Measurements from ENCODE around the gene RAE1.

The RAE1 gene

DNA sequence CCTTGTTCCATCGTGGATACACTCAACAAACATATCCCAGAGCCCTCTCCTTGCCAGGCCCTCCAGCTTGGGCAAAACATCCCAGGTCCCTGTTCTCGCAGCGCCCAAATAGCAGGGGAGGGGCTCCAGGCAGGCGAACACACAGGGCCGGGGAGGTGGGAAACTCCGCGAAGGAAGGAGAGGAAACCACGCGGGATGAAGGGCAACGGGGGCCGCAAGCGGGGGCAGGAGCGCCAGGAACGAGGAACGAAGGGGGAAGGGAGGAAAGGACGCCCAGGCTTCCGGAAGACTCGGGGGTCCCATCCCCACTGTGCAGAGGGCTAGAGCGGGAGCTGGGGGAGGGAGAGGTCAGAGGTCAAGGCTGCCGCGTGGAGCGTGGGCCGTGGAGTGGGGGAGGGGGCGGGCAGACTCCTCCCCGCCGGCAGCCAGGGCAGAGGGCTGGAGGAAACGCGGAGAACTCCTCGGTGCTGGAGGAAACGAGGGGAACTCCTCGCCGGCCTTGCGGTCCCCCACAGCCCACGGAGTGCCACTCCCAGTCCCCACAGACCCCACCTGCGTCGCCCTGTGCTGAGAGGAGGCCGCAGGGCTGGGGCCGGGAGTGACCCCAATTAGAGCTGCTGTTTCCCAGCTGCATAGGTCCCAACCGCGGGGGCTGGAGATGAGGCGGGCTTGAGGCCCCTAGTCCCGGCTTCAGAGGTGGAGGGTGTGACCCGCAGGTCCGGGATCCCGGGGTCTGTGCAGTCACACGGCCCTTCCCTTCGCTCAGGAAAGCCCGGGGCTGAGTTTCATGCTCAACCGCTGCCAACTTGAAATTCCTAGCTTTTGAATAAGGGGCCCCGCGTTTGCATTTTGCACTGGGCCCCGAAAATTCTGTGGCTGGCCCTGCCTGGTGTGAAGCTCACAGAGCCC, 38.9 kb downstream of the RAE1 start:
- DNase-seq: no peak

DNA sequence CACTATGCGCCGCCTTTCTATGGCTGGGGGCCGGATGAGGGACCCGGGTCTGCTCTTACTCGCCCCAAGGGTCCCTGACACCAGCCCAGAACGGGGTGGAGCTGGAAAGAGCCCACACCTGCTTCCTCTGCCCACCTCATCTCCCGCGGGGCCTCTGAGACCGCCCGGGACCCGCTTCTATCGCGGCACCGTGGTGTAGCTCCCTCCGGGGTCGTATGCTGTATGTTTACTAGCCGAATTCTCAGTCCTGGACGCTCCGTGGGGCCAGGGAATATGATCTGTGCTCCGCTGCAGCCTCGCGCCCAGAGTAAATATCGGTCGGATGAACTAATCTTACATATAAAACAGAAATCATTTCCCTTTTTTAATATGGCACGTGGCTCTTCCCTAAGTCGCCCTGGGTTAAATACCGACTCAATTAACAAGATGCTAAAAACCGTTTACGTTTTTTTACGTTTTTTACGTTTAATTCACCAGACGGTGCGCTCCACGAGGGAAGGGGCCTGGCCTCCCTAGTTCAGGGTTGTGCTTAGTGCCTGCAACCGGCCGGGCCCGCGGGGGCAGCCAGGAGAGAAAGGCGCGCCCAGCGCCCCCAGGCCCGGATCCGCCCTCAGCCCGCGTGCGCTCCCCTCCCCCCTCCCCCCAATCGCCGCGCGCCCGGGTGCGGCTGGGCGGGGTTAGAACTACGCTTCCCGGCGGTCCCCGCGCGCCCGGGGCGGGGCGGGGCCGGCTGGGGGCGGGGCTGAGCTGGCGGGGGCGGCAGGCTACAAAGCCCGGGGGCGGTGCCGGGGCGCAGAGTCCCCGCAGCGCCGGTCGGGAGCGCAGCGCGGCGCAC, 39.8 kb downstream of the RAE1 start, which contains the start of gene RBM38:
Gene RBM38, plus strand, starts transcription at position 793 of the 835 bp plus-strand sequence. CDS start 186 bp downstream, outside the sequence.
- DNase-seq: no peak

DNA sequence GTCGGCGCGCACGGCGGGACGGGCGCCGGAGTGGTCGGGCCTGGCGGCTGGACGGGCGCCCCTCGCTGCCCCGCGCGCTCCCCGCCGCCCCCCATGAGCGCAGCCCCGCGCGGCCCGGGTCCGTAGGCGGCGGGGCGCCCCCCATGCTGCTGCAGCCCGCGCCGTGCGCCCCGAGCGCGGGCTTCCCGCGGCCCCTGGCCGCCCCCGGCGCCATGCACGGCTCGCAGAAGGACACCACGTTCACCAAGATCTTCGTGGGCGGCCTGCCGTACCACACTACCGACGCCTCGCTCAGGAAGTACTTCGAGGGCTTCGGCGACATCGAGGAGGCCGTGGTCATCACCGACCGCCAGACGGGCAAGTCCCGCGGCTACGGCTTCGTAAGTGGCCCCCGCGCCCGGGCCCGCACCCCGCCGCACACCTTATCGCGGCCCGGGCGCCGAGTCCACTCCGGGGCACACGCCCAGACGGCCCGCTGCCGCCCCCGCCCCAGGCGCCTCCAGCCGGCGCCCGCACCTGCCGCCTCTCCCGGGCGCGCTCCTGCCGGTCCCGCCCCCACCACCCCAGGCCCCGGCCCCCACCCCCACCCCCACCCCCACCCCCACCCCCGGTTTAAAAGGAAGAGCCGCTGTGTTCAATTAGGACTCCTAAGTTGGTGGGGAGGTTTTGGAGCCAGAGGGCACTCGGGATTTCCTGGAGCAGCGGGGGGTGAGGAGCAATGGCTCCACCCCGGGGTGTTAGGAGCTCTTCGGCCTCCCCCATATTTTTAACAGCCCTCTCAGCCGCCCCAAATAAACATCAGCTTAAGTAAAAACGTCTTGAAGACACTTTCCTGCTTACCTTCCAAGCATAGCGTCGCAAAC, 40.6 kb downstream of the RAE1 start:
- no peak for DNase-seq

DNA sequence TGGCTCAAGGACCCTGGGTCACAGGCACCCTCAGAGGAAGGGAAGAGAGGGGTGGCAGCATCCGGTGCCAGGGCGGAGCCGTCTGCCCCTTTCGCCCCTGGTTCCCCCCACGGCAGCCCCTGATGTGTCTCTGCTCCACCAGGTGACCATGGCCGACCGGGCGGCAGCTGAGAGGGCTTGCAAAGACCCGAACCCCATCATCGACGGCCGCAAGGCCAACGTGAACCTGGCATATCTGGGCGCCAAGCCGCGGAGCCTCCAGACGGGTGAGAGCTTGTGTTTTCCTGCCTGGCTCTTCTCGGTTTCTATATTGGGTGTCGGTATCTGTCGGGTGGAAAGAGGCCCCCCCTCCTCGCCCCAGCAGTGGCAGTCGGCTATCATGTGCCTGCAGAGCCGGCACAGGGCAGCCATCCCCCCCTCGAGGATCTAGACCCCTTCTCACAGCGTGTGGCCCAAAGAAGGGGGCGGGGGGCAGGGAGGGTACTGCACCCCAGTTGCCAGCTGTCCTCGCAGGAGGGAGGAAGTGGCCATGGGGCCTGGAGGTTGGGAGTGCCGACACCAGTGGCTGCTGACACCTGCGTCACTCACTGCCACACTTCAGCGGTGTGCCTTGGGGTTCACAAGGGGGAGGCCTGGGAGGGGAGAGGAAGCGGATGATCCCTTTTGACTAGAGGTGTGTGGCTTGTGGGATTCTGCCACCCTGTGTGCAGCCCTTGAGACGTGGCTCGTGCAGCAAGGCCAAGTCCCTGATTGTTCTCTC, 41.6 kb downstream of the RAE1 start:
- no peak for DNase-seq

DNA sequence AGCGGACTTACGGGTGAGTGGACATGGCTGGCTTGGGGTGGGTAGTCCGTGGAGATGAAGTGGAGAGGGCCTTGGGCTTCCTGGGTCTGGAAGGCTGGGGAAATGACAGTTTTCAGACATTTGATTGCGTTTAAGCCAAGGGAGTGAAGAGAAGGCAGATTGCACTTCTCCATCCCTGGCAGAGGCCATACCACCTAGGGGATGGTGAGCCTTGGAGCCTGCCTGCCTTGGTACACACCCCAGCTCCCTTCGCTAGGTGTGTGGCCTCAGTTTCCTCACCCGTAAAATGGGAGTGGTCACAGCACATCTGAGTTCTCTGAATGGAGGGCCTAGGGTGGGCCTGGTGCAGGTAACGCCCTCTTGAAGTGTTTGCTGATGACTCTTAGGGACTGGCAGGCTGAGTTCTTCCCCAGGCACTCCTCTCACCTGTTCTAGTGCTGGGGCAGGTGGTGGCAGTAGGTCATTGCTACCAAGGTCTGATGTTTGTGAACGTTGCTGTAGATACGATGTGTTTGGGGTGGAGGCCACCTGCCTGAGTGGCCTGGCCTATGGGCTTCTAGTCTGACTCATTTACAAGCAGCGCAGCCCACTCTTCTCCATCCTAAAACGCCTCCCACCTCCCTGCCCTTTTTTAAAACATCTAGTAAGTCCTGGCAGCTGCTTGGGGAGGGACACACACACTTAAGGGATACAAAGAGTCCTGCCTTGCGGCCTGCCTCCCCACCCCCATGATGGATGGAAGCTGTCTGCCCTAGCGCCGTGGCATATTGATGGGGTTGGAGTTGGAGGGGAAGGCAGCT, 42.5 kb downstream of the RAE1 start:
- DNase-seq: no peak

DNA sequence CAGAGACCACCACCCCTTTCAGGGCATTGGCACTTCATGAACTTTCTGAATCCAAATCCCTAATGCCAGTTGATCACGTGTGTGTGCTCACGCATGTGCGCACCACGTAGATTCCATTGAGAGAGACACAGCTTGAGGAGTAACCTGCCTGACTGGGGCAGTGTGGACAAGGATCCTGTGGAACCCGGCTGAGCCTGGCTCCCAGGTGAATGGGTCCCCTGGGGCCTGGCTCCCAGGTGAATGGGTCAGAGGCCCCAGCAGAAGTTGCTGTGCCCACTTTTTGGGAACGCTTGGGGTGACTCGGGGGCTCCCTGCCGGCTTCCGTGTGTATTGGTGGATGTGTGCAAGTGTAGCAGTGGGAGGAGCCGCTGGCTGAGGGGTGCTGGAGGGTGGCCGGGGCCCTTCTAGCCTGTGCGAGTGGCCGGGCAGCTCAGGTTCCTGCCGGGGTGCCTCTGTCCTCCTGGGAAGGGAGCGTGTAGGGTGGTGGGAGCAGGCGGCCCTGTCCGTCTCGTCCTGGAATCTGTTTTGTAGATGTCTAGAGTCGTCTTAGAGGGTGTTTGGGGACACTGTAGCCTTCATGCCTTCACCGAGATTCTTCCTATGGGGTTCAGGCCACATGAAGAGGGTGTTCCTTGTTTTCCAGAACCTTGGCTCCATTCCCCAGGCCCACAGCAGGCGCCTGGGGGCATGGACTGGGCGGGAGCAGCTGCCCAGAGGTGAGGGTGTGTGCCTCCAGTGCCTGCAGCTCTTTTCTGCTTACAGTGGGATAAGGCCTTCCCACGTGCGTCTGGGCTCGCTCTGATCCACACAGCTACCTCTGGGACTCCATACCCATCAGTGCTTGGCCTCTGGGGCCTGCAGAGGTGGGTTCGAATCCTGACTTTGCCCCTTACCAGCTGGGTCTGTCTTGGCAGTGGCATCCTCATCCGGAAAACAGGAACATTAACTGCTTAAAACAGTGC, 43.3 kb downstream of the RAE1 start:
- DNase-seq: no peak

DNA sequence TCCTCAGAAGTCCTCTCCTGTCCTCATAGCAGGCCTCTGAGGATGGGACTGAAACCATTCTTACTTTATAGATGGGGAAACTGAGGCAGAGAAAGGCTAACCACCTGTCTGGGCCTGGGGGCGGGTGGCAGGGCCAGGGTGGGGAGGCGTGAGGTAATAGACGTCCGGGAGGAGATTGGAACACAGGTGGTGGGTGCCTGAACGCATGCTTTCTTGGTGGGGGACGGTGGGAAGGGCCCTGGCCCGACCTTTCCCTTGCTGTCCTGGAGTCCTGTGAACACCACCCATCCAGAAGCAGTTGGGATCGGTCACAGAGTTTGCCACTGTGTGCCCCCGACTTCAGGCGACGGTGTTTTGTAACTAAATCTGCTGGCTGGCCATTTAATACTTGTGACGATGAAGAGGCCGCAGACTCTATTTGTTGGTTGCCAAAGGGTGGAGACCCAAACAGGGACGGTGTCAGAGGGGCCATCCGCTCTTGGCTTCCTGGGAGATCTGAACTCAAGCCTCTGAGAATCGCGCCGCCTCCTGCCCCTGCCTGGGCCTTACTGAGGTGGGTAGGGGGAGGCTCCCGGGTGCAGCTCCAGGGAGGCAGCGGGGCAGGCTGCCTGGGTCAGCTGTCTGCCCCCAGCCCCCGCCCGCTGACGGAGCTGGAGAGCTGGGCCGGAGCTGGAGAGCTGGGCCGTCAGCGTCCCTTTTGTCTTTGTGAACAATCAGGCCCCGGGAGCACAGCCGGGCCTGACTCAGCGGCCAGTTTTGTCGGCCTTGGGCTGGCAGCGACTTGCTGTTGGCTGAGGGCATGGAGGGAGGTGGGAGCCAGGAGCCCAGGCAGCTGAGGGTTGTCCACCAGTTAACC, 44.3 kb downstream of the RAE1 start:
- DNase-seq: no peak

DNA sequence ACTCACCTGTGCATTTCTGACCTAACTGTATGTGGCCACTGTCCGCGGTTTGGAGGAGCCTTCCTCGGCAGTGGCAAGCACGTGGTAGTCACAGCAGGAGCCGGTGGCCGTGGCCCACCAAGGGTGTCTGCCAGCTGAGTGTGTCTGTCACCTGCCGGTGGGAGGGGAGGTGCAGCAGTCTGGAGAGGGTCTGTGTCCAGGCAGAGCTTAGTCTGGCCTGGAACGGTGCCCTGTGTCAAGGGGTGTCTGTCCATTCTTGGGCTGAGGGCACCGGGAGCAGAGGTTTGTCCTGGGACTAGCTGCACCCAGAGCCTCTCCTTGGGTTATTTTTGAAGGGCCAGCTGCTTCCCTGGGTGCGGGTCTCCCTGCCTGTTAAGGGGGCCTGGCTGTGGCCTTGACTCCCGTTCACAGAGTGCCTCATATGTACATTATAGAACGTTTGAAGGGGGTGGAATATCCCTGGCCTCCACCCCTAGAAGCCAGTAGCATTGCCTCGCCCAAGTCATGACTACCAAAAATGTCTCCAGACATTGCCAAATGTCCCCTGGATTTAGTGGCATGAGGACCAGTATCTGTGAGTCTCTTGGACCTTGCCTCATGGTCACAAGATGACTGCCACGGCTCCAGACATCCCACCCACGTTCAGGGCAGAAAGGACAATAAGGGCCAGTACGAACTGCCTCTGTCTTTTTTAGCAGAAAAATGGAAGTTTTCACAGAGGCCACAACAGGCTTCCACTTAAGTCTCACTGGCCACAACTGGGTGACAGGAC, 45.3 kb downstream of the RAE1 start:
- DNase-seq: no peak

DNA sequence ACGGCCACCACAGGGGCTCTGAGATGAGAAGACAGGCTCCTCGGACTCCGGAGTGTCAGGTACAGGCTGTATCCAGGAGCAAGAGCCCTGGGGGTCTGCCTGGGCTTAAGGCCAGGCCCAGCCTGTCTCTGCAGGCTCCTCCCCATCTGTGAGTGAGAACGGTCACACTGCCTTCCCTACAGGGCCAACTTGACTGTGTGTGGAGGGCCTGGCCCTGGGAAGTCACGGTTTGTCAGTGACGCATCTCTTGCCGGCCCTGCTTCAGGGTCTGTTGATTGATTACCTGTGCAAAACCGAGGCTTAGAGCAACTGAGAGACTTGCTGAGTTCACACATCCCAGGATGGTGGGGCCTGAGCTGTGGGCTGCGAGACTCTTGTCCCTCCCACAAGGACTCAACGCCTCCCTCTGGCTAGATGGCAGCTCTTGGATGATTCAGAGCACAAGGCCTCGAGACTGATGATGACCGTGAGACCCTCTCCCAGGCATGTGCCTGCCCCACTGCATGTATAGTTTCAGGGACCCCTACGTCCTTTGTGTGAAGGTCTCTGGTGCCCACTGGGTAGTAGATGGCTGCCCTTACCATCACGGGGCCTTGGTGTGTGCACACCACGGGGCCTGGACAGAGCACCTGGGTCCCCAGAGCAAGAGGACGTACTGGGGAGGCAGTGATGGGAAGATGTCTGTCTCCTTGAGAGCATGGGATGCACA, 46.1 kb downstream of the RAE1 start:
- DNase-seq: no peak

DNA sequence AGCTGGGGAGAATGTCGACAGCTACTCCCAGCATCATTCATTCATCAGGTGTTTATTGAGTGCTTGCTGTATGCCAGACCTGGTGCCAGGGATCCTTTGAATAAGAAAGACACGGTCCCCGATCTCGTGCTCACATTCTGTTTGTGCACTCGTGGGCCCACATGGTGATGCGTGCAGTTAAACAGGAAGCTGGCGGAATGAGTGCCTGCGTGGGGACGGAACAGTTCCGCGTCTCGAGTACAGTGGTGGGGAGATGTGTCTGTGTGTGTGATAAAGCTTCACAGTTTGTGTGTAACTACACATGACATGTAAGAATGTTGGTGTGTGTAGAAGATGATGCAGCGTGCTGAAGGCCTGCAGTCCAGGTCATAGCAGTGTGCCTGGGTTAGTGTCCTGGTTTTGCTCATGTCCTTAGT, 46.6 kb downstream of the RAE1 start:
- no peak for DNase-seq

DNA sequence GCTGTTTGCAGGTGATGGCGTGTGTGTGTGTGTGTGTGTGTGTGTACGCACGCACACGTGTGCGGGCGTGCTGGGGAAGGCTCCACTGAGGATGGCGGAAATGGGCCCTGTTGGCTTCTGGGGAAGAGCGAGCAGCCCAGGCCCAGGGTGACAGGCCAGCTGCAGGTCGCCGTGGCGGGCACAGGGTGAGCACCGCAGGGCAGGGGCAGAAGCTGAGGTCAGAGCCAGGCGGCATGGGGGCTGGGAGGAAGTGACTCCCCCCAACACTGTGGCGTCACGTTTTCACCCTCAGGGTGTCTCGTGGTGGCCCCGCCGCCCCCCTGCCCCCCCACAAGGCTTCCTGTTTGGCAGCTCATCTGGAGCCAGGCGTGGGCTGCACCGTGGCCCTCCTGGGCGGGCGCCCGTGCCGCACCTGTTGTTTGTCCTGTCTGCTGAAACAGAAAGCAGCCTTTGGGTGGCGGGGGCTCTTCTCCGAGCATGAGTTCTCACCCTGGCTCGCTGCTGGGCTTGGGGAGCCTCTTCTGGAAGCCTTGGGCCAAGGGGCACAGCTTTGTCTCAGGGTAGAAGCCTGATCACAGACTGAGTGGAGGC, 47.3 kb downstream of the RAE1 start:
- no peak for DNase-seq

DNA sequence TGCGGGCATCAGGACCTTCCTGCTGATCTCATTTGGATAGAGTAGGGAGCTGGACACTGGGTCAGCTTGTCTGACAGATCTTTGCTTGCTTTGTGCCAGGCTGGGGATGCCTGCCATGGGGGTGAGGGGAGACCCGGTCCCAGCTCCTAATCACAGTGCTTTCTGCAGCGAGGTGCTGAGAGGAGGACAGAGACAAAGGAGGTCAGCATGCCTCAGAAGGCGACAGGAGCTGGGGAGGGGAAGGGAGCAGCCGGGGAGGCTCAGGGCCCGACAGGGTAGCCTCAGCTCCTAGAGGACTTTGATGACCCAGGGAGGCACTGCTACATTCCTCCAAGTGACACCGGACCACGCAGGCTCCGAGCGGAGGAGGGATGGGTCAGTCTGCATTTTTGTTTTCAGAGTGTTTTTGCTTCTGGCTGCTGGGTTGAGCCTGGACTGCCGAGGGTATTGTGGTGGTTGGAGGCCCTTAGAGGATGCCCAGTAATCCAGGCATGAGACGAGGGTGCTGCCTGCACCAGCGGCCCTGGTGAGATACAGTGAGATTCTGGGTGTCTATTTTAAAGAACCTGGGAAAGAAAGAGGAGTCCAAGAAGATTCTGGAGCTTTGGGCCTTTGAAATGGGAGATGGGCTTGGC, 48.0 kb downstream of the RAE1 start:
- DNase-seq: no peak

DNA sequence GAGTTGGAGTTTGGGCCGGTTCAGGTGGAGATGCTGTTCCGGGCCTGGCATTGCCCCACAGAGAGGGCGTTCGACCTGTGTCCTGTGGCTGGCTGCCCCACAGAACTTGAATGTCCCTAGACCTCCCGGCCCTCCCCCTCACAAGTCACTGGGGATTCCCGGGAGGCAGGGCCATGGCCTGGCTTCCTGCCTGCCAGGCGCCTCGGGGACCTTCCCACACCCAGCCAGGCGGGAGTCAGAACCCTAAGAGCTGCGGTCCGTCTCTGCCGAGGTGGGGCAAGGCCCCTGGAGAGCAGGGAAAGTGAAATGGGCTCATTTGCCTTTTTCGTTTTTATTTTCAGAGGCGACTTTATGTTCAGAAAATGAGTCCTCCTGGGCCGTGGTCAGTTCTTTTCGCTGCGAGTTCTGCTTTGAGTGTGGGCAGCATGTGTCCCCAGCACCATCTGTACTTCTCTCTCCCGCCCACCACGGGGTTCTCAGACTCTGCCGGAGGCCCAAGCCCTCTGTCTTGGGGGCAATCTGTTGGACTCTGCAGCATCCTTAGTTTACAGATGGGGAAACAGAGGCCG, 48.6 kb downstream of the RAE1 start:
- no peak for DNase-seq

DNA sequence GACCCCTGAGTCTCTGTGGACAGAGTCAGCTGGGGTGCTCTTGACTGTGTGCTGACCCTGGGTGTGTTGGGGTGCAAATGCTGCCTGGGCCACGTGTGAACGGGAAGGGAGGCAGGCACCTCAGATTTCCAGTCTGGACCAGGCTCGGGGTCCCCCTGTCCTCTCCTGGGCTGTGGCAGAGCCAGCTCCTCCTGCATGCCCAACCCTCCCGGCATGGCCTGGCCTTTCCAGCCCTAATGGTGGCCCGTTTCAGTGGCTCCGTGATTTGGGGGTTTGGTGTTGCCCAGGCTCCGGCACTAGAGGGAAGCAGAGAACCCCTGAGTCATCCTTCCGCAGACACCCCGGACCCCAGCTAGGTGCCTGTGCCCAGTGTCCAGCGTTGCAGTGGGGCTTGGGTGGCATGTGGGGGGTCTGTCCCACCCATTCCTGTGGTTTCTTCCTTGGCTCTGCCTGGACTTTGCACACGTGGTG, 49.2 kb downstream of the RAE1 start:
- no peak for DNase-seq

DNA sequence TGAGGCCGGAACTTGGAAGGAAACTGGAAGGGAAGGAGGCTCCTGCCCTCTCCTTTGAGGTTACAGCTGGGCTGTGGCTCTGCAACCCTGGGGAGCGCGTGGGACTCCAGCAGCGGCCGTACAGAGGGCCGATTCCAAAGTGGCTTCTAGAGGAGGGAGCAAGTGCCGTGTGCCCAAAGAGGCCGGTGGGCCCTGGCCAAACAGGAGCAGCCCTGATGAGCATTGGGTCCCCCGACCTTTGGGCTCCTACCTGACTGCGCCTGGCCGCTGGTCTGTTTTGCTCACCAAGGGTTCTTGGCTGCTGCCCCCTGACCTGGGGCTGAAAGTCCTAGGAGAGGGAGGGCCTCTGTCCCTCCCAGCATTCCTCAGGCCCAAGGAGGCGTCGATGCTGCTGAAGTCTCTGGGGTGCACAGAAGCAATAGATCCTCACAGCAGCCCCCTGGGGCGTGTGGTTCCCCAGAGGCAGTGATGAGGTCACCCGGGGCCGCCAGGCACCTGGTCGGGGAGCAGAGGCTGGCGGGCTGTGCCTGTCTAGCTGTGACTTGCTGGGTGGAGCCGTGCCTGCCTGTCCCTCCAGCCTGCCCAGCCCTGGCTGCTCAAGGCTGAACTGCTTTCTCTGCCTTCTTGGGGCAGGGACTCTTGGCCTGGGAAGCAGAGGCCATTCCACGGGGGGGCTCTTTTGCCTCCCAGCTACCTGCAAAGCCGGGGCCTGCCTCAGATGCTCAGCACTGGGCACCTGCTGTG, 49.9 kb downstream of the RAE1 start:
- DNase-seq: no peak

Data from NCI-H526 treated with DMSO at 0.1 percent for 48 hours (cell line).